Mononuclear cell (primary cell): ENCODE data around the gene F8A2. TPM values are rescaled to one million over a fixed set of nuclear protein-coding genes. Genes with fewer than 3 reads are reported as not detected.

Experiments used
- total RNA-seq: library from RNA; depleted of rRNA; stranded (reverse); fragments of >200 nt; gene quantifications from one replicate; pipeline ENCODE4 v1.2.3, GENCODE V29; 2012

Gene F8A2
- total RNA-seq, 1 donor, result not detected

Other genes with a start within 250 kb of the F8A2 start
- gene VBP1, start 165.6 kb upstream of the F8A2 start, total RNA-seq, result 12.6 TPM
- 3.7 TPM for gene RAB39B, start 117.6 kb upstream of the F8A2 start, total RNA-seq
- gene CLIC2, start 47.5 kb upstream of the F8A2 start, total RNA-seq, result 2.6 TPM
- 1.5 TPM for gene F8A3, start 76.5 kb downstream of the F8A2 start, total RNA-seq
- gene SPRY3, start 230.5 kb downstream of the F8A2 start, total RNA-seq, result 0.84 TPM
- 13.1 TPM for gene TMLHE, start 230.9 kb downstream of the F8A2 start, total RNA-seq